Endodermal cell (in vitro differentiated cells): ENCODE measurements around the gene TNNT2. TPM values are rescaled to one million over a fixed set of nuclear protein-coding genes. Genes with fewer than 3 reads are reported as not detected.

ENCODE experiments used
- DNase-seq: peaks from one replicate; pipeline ENCODE4 v3.0.0-alpha.2; 2017
- H3K27ac ChIP-seq: 2 replicates; pipeline ENCODE4 v1.5.1; 2013; ENCODE audit warnings: mild to moderate bottlenecking, low read depth, low read length, moderate library complexity
- H3K27me3 ChIP-seq: 2 replicates; pipeline ENCODE4 v1.6.1; 2013; ENCODE audit warnings: mild to moderate bottlenecking, low read length, moderate library complexity; ENCODE audit not compliant: insufficient read depth, control insufficient read depth, poor library complexity, severe bottlenecking
- H3K36me3 ChIP-seq: 2 replicates; pipeline ENCODE4 v1.7.0; 2013; ENCODE audit warnings: mild to moderate bottlenecking, low read length, moderate library complexity; ENCODE audit not compliant: control insufficient read depth, insufficient read depth
- H3K4me1 ChIP-seq: one replicate; pipeline ENCODE4 v1.7.0; 2013; ENCODE audit warnings: low read length; ENCODE audit not compliant: control insufficient read depth, insufficient read depth
- H3K4me3 ChIP-seq: 2 replicates; pipeline ENCODE4 v1.5.1; 2013; ENCODE audit warnings: mild to moderate bottlenecking, low read length, moderate library complexity
- H3K9ac ChIP-seq: 2 replicates; pipeline ENCODE4 v1.6.1; 2013; ENCODE audit warnings: mild to moderate bottlenecking, low read length, moderate library complexity; ENCODE audit not compliant: poor library complexity, severe bottlenecking; ENCODE audit errors: extremely low read depth
- H3K9me3 ChIP-seq: 2 replicates; pipeline ENCODE4 v1.6.1; 2013; ENCODE audit warnings: mild to moderate bottlenecking, low read length, moderate library complexity; ENCODE audit not compliant: control insufficient read depth
- H3K27ac Mint-ChIP-seq: 2 replicates; pipeline ENCODE4 v1.8.0; 2020; ENCODE audit warnings: mixed read lengths
- H3K27me3 Mint-ChIP-seq: 2 replicates; pipeline ENCODE4 v1.8.0; 2021; ENCODE audit warnings: mild to moderate bottlenecking, mixed read lengths; ENCODE audit not compliant: insufficient read depth
- H3K36me3 Mint-ChIP-seq: 2 replicates; pipeline ENCODE4 v1.8.0; 2020; ENCODE audit warnings: low read depth, mixed read lengths
- H3K4me1 Mint-ChIP-seq: 2 replicates; pipeline ENCODE4 v1.8.0; 2020; ENCODE audit warnings: mixed read lengths
- H3K4me3 Mint-ChIP-seq: 2 replicates; pipeline ENCODE4 v1.8.0; 2020; ENCODE audit warnings: mild to moderate bottlenecking, moderate library complexity, mixed read lengths
- H3K9me3 Mint-ChIP-seq: 2 replicates; pipeline ENCODE4 v1.8.0; 2020; ENCODE audit warnings: mild to moderate bottlenecking, mixed read lengths
- WGBS, 2 experiments: methylation state at CpG; one replicate each; pipeline versions ENCODE4 v1.1.5 to v1.1.7; 2013; ENCODE audit warnings: missing lambda C conversion rate in 2 of 2, mixed read lengths in 1 of 2; ENCODE audit not compliant: insufficient coverage in 1 of 2, insufficient read length in 1 of 2; 5-methylcytosine and 5-hydroxymethylcytosine counted together
- total RNA-seq, 2 donors: library from RNA; stranded (reverse); fragmentation: NEBNext Ultra II Directional in 1 of 2; extraction: Animal tissue kit (Norgen Biotek cat#: 25700) in 1 of 2; gene quantifications; 2 replicates in 1 of 2; 3 replicates in 1 of 2; pipeline ENCODE4 v1.2.1, GENCODE V29; 2021
- TF ChIP-seq, protein P1 (sequence below): fragments of 200-600 bp; sonication (generic); conservative IDR thresholded peaks from 2 replicates; pipeline ENCODE4 v1.5.0; 2021; ENCODE audit warnings: antibody characterized with exemption, mild to moderate bottlenecking

The TNNT2 gene
- total RNA-seq, 2 donors from 2014 or later, result 0.35 to 0.88 TPM

- TF ChIP-seq, protein P1, sequence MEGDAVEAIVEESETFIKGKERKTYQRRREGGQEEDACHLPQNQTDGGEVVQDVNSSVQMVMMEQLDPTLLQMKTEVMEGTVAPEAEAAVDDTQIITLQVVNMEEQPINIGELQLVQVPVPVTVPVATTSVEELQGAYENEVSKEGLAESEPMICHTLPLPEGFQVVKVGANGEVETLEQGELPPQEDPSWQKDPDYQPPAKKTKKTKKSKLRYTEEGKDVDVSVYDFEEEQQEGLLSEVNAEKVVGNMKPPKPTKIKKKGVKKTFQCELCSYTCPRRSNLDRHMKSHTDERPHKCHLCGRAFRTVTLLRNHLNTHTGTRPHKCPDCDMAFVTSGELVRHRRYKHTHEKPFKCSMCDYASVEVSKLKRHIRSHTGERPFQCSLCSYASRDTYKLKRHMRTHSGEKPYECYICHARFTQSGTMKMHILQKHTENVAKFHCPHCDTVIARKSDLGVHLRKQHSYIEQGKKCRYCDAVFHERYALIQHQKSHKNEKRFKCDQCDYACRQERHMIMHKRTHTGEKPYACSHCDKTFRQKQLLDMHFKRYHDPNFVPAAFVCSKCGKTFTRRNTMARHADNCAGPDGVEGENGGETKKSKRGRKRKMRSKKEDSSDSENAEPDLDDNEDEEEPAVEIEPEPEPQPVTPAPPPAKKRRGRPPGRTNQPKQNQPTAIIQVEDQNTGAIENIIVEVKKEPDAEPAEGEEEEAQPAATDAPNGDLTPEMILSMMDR, result no peak
- no peak overlapping the region for H3K4me3 Mint-ChIP-seq
- H3K36me3 Mint-ChIP-seq, result peaks cover 5% of the 10 kb centered on the region
- Histone ChIP-seq H3K27me3 (no peaks in the 10 kb centered on the region), H3K4me3 (no peak overlapping the region), H3K36me3 (no peaks in the 10 kb centered on the region), H3K9me3 (no peaks in the 10 kb centered on the region), H3K4me1 (no peaks in the 10 kb centered on the region), H3K27ac (no peak overlapping the region), H3K9ac (no peak overlapping the region)
- no peaks in the 10 kb centered on the region for H3K9me3 Mint-ChIP-seq
- H3K4me1 Mint-ChIP-seq, result no peaks in the 10 kb centered on the region
- no peaks in the 10 kb centered on the region for H3K27me3 Mint-ChIP-seq
- 81 to 88% methylated on average over 3 to 4 of the region's 4 CpGs for WGBS, 2 experiments
- H3K27ac Mint-ChIP-seq, result no peak overlapping the region
- no peak for DNase-seq
These were observed 6.9 kb upstream of the TNNT2 start for GRCh38 chr1:201384406-201384782.

DNA sequence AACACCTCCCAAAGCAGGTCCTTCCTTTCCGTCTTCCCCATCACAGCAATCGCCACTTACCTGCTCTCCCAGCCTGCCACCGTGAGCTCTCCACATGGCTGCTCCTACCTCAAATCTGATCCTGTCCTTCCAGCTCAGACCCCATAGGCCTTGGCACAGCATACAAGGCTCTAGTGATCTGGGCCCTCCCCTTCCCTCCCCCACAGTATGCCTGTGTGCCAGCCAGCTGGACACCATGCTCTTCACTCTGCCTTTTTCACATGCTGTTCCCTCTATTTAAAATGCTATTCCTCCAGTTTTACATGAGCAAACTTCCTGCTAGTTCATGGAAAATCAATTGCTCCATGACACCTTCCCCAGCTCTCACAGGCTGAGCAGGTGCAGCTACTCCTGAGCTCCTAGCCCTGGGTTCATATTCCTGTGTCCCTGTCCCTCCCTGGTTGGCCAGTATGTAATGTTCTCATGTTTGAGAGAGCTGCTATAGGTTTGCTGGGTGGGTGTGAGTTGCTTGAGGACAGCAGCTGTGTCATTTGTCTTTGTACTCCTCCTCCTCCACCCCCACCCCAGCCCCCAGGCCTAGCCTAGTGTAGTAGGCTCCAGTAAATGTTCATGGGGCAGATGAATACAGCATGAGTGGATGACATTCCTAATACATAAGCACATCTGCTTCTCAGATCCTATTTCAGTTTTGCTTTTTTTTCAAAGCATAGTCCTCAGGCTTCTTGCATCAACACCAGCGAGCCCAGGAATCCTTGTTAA is 6.3 kb upstream of the TNNT2 start:
- no peaks in the 10 kb centered on the region for H3K27me3 ChIP-seq
- H3K27ac ChIP-seq, result no peak overlapping the region
- no peak overlapping the region for H3K27ac Mint-ChIP-seq
- no peaks in the 10 kb centered on the region for H3K4me1 Mint-ChIP-seq
- WGBS, 2 experiments, result 93 to 96% methylated on average over 3 to 4 of the region's 4 CpGs
- no peak overlapping the region for H3K4me3 ChIP-seq
- no peaks in the 10 kb centered on the region for H3K4me1 ChIP-seq
- no peak overlapping the region for H3K9ac ChIP-seq
- TF ChIP-seq, protein P1, result no peak
- no peaks in the 10 kb centered on the region for H3K27me3 Mint-ChIP-seq
- no peaks in the 10 kb centered on the region for H3K36me3 ChIP-seq
- no peaks in the 10 kb centered on the region for H3K9me3 Mint-ChIP-seq
- no peak for DNase-seq
- H3K36me3 Mint-ChIP-seq, result peaks cover 5% of the 10 kb centered on the region
- no peaks in the 10 kb centered on the region for H3K9me3 ChIP-seq
- H3K4me3 Mint-ChIP-seq, result no peak overlapping the region

GRCh38 chr1:201381130-201381529 is 3.6 kb upstream of the TNNT2 start:
- H3K36me3 ChIP-seq, result no peaks in the 10 kb centered on the region
- H3K4me1 ChIP-seq, result peaks cover 7% of the 10 kb centered on the region
- TF ChIP-seq, protein P1, result no peak
- no peak for DNase-seq
- H3K9me3 ChIP-seq, result no peaks in the 10 kb centered on the region
- peaks cover 9% of the 10 kb centered on the region for H3K4me1 Mint-ChIP-seq
- H3K27me3 ChIP-seq, result no peaks in the 10 kb centered on the region
- no peak overlapping the region for H3K27ac ChIP-seq
- no peak overlapping the region for H3K27ac Mint-ChIP-seq
- no peaks in the 10 kb centered on the region for H3K36me3 Mint-ChIP-seq
- no peaks in the 10 kb centered on the region for H3K9me3 Mint-ChIP-seq
- H3K4me3 Mint-ChIP-seq, result no peak overlapping the region
- 95 to 98% methylated on average over 6 to 7 of the region's 7 CpGs for WGBS, 2 experiments
- H3K4me3 ChIP-seq, result no peak overlapping the region
- peaks cover 2% of the 10 kb centered on the region for H3K27me3 Mint-ChIP-seq
- no peak overlapping the region for H3K9ac ChIP-seq
